ENCODE results near the gene NAGS.

DNA sequence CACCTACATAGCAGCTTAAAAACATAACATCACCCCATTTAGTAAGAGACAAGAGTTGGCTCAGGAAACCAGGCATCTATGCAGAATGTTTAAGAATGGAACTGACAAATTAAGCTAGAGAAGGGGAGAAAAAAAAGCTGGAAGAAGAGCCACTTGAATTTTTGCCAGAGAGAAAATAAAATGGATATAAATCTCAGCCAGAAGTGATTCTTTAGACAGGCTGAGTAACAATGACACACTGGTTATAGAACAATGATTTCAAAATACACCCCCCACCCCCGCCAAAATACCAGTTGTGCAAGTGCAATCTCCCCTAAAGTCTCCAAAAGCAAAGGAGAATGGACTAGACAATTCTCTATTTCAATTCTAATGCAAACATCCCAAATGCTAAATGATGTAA lies 39.6 kb downstream of the NAGS start:
- TF ChIP-seq GABPA (IDR thresholded peaks at IDR 0.05; ENCODE audit: low read depth) (no peak), RAD21 (IDR thresholded peaks at IDR 0.05; ENCODE audit: insufficient read depth, low read depth, low read length) (no peak), TBL1XR1 (IDR thresholded peaks at IDR 0.05; ENCODE audit: low read depth, low read length) (no peak), NFIC (IDR thresholded peaks at IDR 0.05; ENCODE audit: low read depth, low read length) (no peak), ETV6 (conservative IDR thresholded peaks at IDR 0.05 in 1 of 2, IDR thresholded peaks at IDR 0.05 in 1 of 2; ENCODE audit: borderline replicate concordance in 1 of 2, low read depth in 1 of 2) (no peak), LARP7 (IDR thresholded peaks at IDR 0.05) (no peak), ZZZ3 (IDR thresholded peaks at IDR 0.05; ENCODE audit: control insufficient read depth, insufficient read length, low read depth) (no peak), CREB1 (IDR thresholded peaks at IDR 0.05; ENCODE audit: low read depth) (no peak), POLR2A (IDR thresholded peaks at IDR 0.05; ENCODE audit: low read depth, low read length) (no peak)
- TF ChIP-seq, protein P1, sequence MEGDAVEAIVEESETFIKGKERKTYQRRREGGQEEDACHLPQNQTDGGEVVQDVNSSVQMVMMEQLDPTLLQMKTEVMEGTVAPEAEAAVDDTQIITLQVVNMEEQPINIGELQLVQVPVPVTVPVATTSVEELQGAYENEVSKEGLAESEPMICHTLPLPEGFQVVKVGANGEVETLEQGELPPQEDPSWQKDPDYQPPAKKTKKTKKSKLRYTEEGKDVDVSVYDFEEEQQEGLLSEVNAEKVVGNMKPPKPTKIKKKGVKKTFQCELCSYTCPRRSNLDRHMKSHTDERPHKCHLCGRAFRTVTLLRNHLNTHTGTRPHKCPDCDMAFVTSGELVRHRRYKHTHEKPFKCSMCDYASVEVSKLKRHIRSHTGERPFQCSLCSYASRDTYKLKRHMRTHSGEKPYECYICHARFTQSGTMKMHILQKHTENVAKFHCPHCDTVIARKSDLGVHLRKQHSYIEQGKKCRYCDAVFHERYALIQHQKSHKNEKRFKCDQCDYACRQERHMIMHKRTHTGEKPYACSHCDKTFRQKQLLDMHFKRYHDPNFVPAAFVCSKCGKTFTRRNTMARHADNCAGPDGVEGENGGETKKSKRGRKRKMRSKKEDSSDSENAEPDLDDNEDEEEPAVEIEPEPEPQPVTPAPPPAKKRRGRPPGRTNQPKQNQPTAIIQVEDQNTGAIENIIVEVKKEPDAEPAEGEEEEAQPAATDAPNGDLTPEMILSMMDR (IDR thresholded peaks at IDR 0.05 in 2 of 3, conservative IDR thresholded peaks at IDR 0.05 in 1 of 3; ENCODE audit: control insufficient read depth in 2 of 3, extremely low read depth in 1 of 3, insufficient read depth in 1 of 3, low read depth in 3 of 3, low read length in 3 of 3) = no peak
- TF ChIP-seq, protein P2, sequence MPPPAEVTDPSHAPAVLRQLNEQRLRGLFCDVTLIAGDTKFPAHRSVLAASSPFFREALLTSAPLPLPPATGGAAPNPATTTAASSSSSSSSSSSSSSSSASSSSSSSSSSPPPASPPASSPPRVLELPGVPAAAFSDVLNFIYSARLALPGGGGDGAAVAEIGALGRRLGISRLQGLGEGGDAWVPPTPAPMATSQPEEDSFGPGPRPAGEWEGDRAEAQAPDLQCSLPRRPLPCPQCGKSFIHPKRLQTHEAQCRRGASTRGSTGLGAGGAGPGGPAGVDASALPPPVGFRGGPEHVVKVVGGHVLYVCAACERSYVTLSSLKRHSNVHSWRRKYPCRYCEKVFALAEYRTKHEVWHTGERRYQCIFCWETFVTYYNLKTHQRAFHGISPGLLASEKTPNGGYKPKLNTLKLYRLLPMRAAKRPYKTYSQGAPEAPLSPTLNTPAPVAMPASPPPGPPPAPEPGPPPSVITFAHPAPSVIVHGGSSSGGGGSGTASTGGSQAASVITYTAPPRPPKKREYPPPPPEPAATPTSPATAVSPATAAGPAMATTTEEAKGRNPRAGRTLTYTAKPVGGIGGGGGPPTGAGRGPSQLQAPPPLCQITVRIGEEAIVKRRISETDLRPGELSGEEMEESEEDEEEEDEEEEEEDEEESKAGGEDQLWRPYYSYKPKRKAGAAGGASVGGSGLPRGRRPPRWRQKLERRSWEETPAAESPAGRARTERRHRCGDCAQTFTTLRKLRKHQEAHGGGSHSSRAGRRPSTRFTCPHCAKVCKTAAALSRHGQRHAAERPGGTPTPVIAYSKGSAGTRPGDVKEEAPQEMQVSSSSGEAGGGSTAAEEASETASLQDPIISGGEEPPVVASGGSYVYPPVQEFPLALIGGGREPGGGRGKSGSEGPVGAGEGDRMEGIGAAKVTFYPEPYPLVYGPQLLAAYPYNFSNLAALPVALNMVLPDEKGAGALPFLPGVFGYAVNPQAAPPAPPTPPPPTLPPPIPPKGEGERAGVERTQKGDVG (CRISPR knock-in tag; IDR thresholded peaks at IDR 0.05) = no peak
- TF ChIP-seq, protein P3, sequence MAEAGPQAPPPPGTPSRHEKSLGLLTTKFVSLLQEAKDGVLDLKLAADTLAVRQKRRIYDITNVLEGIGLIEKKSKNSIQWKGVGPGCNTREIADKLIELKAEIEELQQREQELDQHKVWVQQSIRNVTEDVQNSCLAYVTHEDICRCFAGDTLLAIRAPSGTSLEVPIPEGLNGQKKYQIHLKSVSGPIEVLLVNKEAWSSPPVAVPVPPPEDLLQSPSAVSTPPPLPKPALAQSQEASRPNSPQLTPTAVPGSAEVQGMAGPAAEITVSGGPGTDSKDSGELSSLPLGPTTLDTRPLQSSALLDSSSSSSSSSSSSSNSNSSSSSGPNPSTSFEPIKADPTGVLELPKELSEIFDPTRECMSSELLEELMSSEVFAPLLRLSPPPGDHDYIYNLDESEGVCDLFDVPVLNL (IDR thresholded peaks at IDR 0.05; ENCODE audit: low read depth, low read length) = no peak

Measured in GM12878 (cell line).